Fibroblast of mammary gland (primary cell): Measurements from ENCODE around the gene MYO1F.

Source experiments
- DNase-seq: peaks from one replicate; pipeline ENCODE4 v3.0.0-alpha.2; 2010; ENCODE audit warnings: low read depth
- H3K4me3 ChIP-seq: 2 replicates; pipeline ENCODE4 v1.5.1; 2011; ENCODE audit warnings: low read depth, mild to moderate bottlenecking, low read length, moderate library complexity; ENCODE audit not compliant: control insufficient read depth
- TF ChIP-seq, protein P1 (sequence below): conservative IDR thresholded peaks from 2 replicates; pipeline ENCODE4 v1.5.1; 2011; ENCODE audit warnings: low read depth, low read length, inconsistent platforms; ENCODE audit not compliant: control insufficient read depth, insufficient read depth

The MYO1F gene

DNA sequence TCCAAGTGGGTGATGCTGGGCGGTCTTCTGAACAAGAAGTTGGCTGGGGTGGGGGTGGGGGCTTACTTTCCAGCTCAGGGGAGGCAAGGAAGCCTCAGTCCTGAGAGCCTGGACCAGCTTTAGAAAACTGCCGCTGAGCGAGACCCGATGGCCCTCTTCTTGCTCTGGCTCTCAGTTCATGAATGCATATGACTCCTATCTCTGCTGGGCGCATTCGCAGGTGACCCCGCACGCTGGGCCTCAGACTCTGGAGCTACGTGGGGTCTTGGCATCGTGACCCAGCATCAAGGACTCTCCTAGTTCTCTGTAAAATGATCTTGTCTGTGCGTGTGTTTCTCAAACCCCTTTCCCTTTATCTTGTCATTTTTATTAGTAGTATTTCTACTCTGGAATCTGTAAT, 94.5 kb downstream of the MYO1F start:
- TF ChIP-seq, protein P1, sequence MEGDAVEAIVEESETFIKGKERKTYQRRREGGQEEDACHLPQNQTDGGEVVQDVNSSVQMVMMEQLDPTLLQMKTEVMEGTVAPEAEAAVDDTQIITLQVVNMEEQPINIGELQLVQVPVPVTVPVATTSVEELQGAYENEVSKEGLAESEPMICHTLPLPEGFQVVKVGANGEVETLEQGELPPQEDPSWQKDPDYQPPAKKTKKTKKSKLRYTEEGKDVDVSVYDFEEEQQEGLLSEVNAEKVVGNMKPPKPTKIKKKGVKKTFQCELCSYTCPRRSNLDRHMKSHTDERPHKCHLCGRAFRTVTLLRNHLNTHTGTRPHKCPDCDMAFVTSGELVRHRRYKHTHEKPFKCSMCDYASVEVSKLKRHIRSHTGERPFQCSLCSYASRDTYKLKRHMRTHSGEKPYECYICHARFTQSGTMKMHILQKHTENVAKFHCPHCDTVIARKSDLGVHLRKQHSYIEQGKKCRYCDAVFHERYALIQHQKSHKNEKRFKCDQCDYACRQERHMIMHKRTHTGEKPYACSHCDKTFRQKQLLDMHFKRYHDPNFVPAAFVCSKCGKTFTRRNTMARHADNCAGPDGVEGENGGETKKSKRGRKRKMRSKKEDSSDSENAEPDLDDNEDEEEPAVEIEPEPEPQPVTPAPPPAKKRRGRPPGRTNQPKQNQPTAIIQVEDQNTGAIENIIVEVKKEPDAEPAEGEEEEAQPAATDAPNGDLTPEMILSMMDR: no peak
- no peak overlapping the region for H3K4me3 ChIP-seq
- no peak for DNase-seq

DNA sequence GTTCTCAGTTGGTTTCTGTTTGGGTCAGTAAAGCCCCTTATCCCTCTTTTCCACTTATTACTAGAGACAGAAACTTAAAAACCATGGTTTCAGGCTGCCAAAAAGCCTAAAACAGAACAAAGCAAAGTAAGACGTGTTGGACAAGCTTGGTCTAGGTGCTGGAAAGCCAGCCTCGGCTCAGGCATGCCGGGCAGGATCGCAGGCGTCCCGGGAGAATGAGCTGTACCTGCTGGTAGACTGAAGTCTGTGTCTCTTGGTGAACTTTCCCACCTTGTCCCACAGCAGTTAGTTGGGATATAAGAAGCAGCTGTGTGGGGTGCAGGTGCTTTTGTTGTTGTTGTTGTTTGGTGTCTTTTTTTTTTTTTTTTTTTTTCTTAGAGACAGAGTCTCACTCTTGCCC, 95.6 kb downstream of the MYO1F start:
- TF ChIP-seq, protein P1: no peak
- no peak overlapping the region for H3K4me3 ChIP-seq
- DNase-seq: no peak

DNA sequence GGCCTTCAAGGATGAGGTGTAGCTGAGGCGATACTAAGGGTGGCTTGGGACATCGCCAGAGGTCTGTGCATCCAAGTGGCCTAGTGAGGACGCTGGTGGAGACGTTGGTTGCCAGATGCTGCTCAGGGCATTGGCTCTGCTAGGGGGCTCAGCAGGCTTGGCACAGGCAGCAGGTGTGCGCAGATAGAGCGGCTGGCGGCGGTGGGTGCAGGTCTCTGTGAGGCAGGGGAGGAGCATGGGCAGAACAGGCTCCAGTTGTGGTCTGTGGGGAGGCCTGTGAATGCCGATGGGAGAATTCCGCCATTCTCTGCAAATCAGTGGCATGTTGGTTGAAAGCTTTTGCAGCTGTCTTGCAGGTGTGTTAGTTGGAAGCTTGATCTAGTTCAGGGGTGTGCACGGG, 96.0 kb downstream of the MYO1F start:
- no peak overlapping the region for H3K4me3 ChIP-seq
- TF ChIP-seq, protein P1: no peak
- DNase-seq: no peak

DNA sequence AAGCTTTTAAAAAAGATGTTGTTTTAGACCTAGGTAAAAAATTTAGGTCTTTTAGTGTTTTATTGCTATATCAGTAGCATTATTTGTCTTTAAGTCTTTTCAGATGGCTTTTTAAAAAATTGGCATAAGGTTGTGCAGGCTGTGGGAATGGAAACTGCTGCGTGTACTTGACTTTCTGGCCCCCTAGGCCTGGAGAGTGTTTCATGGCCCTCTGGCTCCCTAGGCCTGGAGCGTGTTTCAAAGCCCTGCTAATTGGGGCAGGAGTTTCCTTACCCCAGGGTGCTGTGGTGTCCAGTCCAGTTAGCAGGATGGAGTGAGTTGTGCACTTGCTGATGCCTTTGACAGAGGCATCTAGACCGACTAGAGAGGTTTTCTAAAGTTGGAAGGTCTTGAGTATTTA, 98.6 kb downstream of the MYO1F start:
- TF ChIP-seq, protein P1: no peak
- DNase-seq: no peak
- H3K4me3 ChIP-seq: no peak overlapping the region

DNA sequence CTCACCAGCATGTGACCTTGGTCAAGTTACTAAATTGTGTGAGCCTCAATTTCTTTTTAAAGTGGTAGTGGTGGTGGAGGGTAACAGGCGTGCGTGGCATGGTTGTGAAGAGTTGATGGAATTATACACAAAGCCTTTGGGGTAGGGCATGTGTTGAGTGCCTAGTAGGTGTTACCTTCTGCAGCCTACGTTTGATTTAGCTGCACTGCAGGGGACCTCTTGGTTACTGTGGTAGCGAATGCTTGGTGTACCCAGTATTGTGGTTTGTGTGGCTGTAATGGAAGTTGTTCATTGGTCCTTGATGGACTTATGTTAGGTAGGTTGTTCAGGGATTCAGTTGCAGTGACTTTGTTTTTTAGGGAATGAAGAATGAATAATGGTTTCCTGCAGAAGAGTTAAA, 99.4 kb downstream of the MYO1F start:
- TF ChIP-seq, protein P1: no peak
- DNase-seq: no peak
- no peak overlapping the region for H3K4me3 ChIP-seq

DNA sequence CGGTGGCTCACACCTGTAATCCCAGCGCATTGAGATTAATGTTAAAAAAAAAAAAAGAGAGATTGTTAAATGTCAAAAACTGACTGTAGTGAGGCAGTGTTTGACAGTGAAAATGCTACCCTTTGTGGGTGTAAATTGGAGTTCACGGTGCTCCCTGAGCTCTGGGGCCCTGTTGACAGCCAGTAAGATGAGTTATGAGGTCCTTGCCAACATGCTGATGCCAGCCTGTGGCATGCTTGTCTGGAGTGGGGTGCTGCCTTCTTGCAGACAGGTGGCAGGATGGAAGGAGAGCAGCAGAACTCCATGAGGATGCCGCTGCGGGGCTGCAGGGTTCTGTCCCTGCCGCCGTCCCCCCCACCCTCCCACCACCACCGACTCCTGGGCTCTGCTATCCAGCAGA, 100.7 kb downstream of the MYO1F start:
- DNase-seq: no peak
- H3K4me3 ChIP-seq: no peak overlapping the region
- TF ChIP-seq, protein P1: no peak

DNA sequence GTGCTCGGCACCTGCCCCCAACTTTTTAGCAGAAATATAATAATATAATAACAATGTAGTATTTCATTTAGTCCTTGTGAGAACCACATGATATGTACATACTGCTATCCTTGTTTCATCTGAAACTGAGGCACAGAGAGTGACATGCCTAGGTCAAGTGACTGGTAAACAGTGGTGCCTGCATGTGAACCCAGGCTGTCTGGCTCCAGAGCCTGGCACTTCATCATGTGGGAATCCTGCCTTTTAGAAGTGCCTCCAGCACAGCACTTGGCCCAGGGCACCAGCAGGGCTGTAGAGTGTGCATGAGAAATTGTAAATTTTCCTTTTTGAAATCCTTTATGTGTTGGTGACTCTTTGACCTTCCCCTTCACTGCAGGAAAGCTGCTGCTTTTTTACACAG, 102.2 kb downstream of the MYO1F start:
- TF ChIP-seq, protein P1: no peak
- DNase-seq: no peak
- H3K4me3 ChIP-seq: no peak overlapping the region
